Activated T-cell treated with anti-CD3 and anti-CD28 coated beads for 24 hours (primary cell): ENCODE measurements around the gene TPH2.
A peak's percentile ranks its signal among the peaks of the same experiment; 100 is the strongest.

Experiments
- DNase-seq: peaks from one replicate; pipeline ENCODE4 v3.0.0-alpha.2; 2020; ENCODE audit warnings: low read depth

TPH2 gene

GRCh38 chr12:71958993-71959578 lies 20.4 kb downstream of the TPH2 start:
- DNase-seq, result no peak

GRCh38 chr12:71967211-71967610 lies 28.6 kb downstream of the TPH2 start:
- DNase-seq, result no peak

GRCh38 chr12:71969330-71969729 lies 30.7 kb downstream of the TPH2 start:
- DNase-seq, result no peak

GRCh38 chr12:71970031-71970430 lies 31.4 kb downstream of the TPH2 start:
- no peak for DNase-seq

- no peak for DNase-seq
Measured at GRCh38 chr12:71972441-71973074, 33.9 kb downstream of the TPH2 start.

- DNase-seq, result no peak
Measured at GRCh38 chr12:71973687-71974086, 35.0 kb downstream of the TPH2 start.

GRCh38 chr12:71980538-71980937 lies 41.9 kb downstream of the TPH2 start:
- no peak for DNase-seq

- no peak for DNase-seq
Measured at GRCh38 chr12:71981149-71981548, 42.5 kb downstream of the TPH2 start.

GRCh38 chr12:71994715-71995114 lies 56.1 kb downstream of the TPH2 start:
- no peak for DNase-seq

- DNase-seq, result no peak
Measured at GRCh38 chr12:71999795-72000194, 61.1 kb downstream of the TPH2 start.

- DNase-seq, result no peak
Measured at GRCh38 chr12:72000969-72001648, 62.5 kb downstream of the TPH2 start.

- DNase-seq, result no peak
Measured at GRCh38 chr12:72006766-72007165, 68.1 kb downstream of the TPH2 start.

GRCh38 chr12:72010356-72010755 lies 71.7 kb downstream of the TPH2 start:
- no peak for DNase-seq

GRCh38 chr12:72011374-72011773 lies 72.7 kb downstream of the TPH2 start:
- no peak for DNase-seq

- DNase-seq, result no peak
Measured at GRCh38 chr12:72012874-72013273, 74.2 kb downstream of the TPH2 start.

- no peak for DNase-seq
Measured at GRCh38 chr12:72015895-72016294, 77.2 kb downstream of the TPH2 start.

GRCh38 chr12:72017054-72017651 lies 78.5 kb downstream of the TPH2 start:
- peak; percentile 47 for DNase-seq

GRCh38 chr12:72018036-72018435 lies 79.4 kb downstream of the TPH2 start:
- no peak for DNase-seq

- no peak for DNase-seq
Measured at GRCh38 chr12:72024613-72025012, 86.0 kb downstream of the TPH2 start.

GRCh38 chr12:72025524-72025923 lies 86.9 kb downstream of the TPH2 start:
- no peak for DNase-seq

GRCh38 chr12:72028966-72029365 lies 90.3 kb downstream of the TPH2 start:
- DNase-seq, result no peak

GRCh38 chr12:72030277-72030676 lies 91.6 kb downstream of the TPH2 start:
- DNase-seq, result no peak

- no peak for DNase-seq
Measured at GRCh38 chr12:72031066-72031465, 92.4 kb downstream of the TPH2 start.
